SH-SY5Y (cell line): ENCODE data around the gene TNIP2.

ENCODE experiments used
- GATA2 ChIP-seq: IDR thresholded peaks from 2 replicates; pipeline ENCODE4 v1.6.1; 2011; ENCODE audit warnings: mild to moderate bottlenecking, low read depth, low read length
- GATA3 ChIP-seq: IDR thresholded peaks from 2 replicates; pipeline ENCODE4 v1.6.1; 2011; ENCODE audit warnings: low read depth, mild to moderate bottlenecking, low read length, moderate library complexity

TNIP2 gene

DNA sequence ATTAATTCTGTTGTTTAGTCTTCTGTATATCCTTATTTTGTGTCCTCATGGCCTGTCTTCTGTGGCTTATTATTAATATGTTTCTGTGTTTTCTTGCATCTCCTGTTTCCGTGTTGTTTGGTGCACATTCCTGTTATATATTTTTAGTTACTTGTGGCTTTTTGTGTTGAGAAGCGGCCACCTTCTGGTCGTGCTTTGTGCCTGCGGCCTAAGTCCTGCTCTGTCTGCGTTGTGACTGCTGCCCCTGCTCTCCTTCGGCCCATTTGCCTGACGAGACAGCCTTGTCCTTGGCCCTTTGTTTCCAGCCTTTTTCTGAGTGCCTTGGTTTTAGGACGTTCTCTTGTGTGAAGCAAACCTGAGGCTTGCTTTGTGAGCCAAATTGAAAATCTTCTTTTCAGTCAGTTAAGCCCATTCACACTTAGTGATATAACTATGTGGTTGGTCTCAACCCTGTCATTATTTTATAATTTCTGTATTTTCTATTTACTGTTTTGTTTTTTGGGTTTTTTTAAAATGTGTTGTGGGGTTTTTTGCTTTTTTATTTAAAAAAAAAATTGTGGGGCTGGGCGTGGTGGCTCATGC, 43.8 kb downstream of the TNIP2 start:
- TF ChIP-seq GATA2 (no peak), GATA3 (no peak)

DNA sequence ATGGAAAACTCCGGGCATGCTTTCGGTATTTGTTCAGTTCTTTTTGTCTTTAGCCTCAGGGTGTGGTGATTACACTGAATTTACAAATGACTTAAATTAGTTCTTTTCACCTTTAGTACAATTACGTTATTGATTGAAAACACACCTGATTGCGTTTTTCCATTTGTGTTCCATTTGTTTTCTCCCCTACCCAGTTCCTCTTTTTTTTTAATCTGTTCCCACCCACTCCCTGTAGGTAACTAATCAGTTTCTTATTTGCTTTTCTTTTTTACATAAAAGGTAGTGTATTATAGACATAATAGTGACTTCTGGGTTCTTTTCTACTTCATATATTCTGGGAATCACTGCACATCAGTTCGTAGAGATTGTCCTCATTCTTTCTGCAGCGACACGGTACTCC, 53.4 kb downstream of the TNIP2 start:
- TF ChIP-seq GATA3: no peak
- TF ChIP-seq GATA2: no peak

DNA sequence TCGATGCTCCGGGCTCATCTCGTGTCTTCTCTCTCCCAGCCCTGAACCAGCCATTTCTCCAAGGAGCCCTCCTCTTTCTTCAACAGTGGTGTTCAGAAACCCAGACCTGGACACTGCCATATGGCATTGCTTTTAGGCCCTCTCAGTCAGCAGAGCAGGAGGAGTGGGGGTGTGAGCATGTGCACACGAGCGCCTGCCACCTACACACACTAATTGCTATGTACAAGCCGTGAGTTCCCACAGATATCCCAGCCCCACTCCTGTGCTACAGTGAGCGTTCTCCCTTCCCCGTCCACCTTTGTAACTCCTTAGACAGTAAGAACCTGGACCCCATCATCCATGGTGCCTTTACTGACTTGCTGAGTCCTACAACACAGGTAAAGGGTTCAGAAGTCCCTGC, 53.8 kb downstream of the TNIP2 start:
- TF ChIP-seq GATA3 (no peak), GATA2 (no peak)

GRCh38 chr4:2700031-2700430, 56.1 kb downstream of the TNIP2 start:
- no peak for TF ChIP-seq GATA2
- TF ChIP-seq GATA3: no peak

GRCh38 chr4:2699534-2699933, 56.6 kb downstream of the TNIP2 start:
- no peak for TF ChIP-seq GATA3
- no peak for TF ChIP-seq GATA2

DNA sequence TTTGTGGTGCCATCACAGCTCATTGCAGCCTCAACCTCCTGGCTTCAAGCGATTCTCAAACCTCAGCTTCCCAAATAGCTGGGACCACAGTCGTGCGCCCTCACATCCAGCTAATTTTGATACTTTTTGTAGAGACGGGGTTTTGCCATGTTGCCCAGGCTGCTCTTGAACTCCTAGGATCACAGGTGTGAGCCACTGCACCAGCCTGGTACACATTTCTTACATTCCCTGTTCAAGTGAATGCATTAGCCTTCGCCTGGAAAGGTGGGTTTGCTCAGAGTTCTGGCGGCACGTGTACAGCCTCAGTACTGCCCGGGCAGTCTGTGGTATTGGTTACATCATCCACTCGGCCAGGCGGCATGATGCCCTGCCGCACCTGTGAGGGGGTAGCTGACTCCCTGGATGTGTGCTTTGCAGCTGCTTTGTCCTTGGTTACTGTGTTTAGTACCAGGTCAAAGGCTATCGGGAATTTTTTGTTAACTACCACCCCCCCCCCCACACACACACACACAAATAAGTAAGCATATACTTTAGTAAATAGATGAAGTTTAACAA, 57.1 kb downstream of the TNIP2 start:
- no peak for TF ChIP-seq GATA3
- no peak for TF ChIP-seq GATA2

- no peak for TF ChIP-seq GATA2
- no peak for TF ChIP-seq GATA3
These were observed 57.6 kb downstream of the TNIP2 start for GRCh38 chr4:2698504-2698903.

DNA sequence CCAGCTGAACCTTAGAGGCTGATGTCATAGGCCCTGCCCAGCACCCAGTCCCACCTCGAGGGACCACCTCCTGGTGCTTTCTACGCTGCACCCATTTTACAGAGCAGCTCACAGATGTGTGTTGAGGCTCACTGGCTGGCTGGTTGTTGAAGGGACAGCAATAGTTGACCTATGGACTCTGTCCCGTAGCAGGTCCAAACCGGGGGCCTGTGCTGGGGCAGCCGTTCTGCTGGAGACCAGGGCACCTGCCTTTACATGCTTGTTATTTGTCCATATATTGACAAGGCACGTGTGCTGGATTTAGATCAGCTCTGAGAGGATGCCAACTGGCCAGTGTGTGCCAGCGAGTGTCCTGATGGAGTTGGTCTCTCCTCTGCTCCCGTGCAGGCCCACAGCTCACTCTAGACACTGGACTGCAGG, 58.1 kb downstream of the TNIP2 start:
- TF ChIP-seq GATA2 (no peak), GATA3 (no peak)

DNA sequence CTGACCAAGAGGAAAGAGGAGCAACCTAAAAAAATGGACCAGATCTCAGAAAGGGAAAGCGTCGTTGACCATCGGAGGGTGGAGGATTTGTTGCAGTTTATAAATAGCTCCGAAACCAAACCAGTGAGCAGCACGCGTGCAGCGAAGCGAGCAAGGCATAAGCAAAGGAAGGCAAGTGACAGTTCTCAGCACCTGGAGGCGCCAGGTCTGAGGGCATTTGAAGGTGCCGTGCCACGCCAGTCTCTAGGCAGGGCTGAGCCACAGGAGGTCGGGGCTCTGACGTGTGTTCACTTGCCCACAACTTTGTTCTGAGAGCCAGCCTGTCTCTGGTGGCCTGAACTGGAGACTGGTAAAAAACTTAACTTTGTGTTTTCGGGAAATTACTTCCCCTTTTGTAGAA, 59.7 kb downstream of the TNIP2 start:
- no peak for TF ChIP-seq GATA2
- no peak for TF ChIP-seq GATA3

DNA sequence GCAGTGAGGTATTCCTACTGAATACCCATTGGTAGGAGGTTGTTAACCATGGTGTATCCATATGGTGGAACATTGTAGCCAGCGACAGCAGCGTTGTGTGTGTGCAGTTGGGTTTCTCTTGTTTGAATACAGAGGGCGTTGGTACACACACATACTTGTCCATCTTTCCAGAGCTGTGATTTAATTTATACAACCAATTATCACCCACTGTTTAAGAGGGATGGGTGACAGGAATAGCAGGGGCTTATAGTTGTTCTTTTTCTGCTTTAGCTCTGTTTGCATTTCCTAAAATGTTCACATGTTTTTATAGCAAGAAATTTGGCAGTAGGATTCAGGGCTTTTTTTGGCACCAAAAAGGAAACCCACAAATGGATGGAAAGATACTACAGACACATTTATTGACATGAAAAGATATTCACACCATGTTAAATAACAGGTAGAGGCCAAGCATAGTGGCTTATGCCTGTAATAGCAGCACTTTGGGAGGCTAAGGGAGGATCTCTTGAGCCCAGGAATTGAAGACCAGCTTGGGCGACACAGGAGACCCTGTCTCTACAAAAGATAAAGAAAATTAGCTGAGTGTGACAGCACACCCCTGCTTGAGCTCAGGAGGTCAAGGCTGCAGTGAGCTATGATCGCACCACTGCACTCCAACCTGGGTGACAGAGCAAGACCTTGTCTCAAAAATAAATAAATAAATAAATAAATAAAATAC, 60.6 kb downstream of the TNIP2 start:
- TF ChIP-seq GATA3: no peak
- TF ChIP-seq GATA2: no peak

DNA sequence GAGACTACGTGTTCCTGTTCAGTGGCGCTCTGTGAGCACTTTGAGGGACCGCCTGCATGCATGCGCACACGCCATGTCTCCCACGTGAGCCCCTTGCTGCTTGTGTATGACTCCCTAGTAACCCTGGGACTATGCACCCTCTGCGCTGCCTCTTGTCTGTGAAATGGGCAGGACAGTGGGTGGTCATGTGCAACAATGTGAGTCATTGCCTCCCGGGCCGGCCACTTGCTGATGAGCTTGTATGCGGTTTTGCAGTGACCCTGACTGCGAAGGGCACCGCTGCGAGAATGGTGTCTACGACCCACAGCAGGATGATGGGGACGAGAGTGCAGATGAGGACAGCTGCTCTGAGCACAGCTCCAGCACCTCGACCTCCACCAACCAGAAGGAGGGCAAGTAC, 61.4 kb downstream of the TNIP2 start:
- TF ChIP-seq GATA3 (no peak), GATA2 (no peak)

GRCh38 chr4:2691952-2692435, 64.1 kb downstream of the TNIP2 start:
- TF ChIP-seq GATA2: no peak
- TF ChIP-seq GATA3: no peak
